Breast epithelium (tissue), 3 donors: ENCODE measurements around the gene TRPV6.

Experiments
- POLR2A ChIP-seq: fragments of 450-650 bp; IDR thresholded peaks from one replicate; pipeline ENCODE4 v1.6.1; 2016; ENCODE audit warnings: antibody characterized with exemption, mild to moderate bottlenecking, moderate library complexity
- TF ChIP-seq, protein P1 (sequence below), 3 donors: fragments of 450-650 bp; IDR thresholded peaks; one replicate each; pipeline ENCODE4 v1.5.1; 2016 to 2017; ENCODE audit warnings: antibody characterized with exemption in 3 of 3, mild to moderate bottlenecking in 3 of 3, moderate library complexity in 3 of 3

DNA sequence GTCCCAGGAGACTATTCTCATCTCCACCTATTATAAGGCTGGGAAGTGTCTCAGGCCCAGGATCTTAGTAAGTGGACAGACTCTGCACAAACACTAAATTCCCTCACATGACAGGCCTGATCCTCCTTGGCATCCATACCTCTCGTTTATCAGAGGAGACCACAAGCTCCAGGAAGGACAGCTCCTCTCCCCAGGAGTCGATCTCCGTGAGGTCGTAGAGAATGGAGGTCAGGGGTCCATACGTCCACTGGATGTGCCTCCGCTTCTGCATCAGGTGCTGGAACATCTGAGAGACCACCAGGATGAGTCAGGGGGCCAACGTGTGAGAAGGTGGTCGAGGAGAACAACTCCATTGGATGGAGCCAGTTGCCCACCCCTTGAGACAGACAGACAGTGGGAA is 42.4 kb upstream of the TRPV6 start:
- no peak for TF ChIP-seq POLR2A
- TF ChIP-seq, protein P1, sequence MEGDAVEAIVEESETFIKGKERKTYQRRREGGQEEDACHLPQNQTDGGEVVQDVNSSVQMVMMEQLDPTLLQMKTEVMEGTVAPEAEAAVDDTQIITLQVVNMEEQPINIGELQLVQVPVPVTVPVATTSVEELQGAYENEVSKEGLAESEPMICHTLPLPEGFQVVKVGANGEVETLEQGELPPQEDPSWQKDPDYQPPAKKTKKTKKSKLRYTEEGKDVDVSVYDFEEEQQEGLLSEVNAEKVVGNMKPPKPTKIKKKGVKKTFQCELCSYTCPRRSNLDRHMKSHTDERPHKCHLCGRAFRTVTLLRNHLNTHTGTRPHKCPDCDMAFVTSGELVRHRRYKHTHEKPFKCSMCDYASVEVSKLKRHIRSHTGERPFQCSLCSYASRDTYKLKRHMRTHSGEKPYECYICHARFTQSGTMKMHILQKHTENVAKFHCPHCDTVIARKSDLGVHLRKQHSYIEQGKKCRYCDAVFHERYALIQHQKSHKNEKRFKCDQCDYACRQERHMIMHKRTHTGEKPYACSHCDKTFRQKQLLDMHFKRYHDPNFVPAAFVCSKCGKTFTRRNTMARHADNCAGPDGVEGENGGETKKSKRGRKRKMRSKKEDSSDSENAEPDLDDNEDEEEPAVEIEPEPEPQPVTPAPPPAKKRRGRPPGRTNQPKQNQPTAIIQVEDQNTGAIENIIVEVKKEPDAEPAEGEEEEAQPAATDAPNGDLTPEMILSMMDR (IDR thresholded peaks at IDR 0.05), result no peak
